ENCODE measurements around the gene FCGBP.

- no peak for TF ChIP-seq POLR2A (IDR thresholded peaks at IDR 0.05; ENCODE audit: low read length)
- TF ChIP-seq GATA1 (IDR thresholded peaks at IDR 0.05; ENCODE audit: low read depth, low read length): no peak
Observed at GRCh38 chr19:39940221-39940833, 5.9 kb upstream of the FCGBP start.
